ENCODE measurements around the gene ITGA7.

DNA sequence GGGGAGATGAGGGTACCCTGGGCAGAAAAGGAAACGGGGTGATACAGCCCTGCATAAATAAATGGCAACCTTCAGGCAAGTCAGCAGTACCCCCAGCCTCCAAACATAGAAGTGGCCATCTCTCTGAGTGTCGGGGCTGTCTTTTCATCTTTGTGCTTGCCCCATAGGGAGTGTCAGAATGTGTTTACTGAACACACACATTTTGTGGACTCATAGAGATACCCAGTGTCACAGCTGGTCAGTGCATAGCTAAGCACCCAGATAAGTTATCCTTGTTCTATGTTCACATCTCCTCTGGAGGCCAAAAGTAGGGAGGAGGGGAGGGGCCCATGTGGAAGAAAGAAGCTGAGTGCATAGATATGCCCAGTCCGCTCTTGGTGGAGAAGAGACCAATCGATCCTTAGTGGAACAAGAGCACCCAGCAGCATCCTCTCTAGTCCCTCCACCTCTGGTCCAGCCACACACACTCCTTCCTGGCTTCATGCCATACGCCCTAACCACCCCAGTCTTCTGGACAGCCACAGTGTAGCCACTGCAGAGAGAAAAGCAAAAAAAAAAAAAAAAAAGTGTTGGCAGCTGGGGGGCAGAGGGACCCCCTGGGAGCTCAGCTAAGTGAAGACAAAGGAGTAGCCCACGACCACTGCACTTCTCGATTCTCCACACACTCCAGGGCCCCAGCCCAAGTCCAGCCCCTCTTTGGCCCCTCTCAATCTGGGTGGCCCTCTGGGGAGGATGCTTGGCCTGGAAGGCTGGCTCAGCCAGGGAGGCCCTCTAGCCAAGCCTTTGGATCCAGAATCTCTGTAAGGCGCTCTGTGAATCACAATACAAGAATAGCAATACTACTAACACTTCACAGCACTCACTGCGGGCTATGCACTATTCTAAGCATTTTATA, 2.6 kb downstream of the ITGA7 start:
- TF ChIP-seq RAD21 (IDR thresholded peaks at IDR 0.05; ENCODE audit: low read length) = no peak
- TF ChIP-seq CHD1 (IDR thresholded peaks at IDR 0.05; ENCODE audit: low read depth, low read length) = no peak
- TF ChIP-seq, protein P1, sequence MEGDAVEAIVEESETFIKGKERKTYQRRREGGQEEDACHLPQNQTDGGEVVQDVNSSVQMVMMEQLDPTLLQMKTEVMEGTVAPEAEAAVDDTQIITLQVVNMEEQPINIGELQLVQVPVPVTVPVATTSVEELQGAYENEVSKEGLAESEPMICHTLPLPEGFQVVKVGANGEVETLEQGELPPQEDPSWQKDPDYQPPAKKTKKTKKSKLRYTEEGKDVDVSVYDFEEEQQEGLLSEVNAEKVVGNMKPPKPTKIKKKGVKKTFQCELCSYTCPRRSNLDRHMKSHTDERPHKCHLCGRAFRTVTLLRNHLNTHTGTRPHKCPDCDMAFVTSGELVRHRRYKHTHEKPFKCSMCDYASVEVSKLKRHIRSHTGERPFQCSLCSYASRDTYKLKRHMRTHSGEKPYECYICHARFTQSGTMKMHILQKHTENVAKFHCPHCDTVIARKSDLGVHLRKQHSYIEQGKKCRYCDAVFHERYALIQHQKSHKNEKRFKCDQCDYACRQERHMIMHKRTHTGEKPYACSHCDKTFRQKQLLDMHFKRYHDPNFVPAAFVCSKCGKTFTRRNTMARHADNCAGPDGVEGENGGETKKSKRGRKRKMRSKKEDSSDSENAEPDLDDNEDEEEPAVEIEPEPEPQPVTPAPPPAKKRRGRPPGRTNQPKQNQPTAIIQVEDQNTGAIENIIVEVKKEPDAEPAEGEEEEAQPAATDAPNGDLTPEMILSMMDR (conservative IDR thresholded peaks at IDR 0.05; ENCODE audit: low read depth, low read length) = no peak
- no peak for TF ChIP-seq POLR2A (IDR thresholded peaks at IDR 0.05; ENCODE audit: low read depth, low read length)
- no peak for TF ChIP-seq RCOR1 (IDR thresholded peaks at IDR 0.05; ENCODE audit: insufficient replicate concordance, low read length)
- no peak for TF ChIP-seq NFE2L2 (IDR thresholded peaks at IDR 0.05; ENCODE audit: low read depth, low read length)
- TF ChIP-seq RFX5 (IDR thresholded peaks at IDR 0.05; ENCODE audit: low read depth, low read length) = no peak
- no peak for TF ChIP-seq FOS (IDR thresholded peaks at IDR 0.05; ENCODE audit: low read depth, low read length)
- TF ChIP-seq, protein P2, sequence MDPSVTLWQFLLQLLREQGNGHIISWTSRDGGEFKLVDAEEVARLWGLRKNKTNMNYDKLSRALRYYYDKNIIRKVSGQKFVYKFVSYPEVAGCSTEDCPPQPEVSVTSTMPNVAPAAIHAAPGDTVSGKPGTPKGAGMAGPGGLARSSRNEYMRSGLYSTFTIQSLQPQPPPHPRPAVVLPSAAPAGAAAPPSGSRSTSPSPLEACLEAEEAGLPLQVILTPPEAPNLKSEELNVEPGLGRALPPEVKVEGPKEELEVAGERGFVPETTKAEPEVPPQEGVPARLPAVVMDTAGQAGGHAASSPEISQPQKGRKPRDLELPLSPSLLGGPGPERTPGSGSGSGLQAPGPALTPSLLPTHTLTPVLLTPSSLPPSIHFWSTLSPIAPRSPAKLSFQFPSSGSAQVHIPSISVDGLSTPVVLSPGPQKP (IDR thresholded peaks at IDR 0.05; ENCODE audit: borderline replicate concordance, low read depth, low read length) = no peak
- no peak for TF ChIP-seq CEBPB (IDR thresholded peaks at IDR 0.05; ENCODE audit: low read depth, low read length)
- no peak for TF ChIP-seq SMC3 (IDR thresholded peaks at IDR 0.05; ENCODE audit: low read depth, low read length)
- TF ChIP-seq MXI1 (IDR thresholded peaks at IDR 0.05; ENCODE audit: borderline replicate concordance, low read depth, low read length) = no peak

All from IMR-90 (cell line).